Measurements from ENCODE around the gene TLE4.

The TLE4 gene

DNA sequence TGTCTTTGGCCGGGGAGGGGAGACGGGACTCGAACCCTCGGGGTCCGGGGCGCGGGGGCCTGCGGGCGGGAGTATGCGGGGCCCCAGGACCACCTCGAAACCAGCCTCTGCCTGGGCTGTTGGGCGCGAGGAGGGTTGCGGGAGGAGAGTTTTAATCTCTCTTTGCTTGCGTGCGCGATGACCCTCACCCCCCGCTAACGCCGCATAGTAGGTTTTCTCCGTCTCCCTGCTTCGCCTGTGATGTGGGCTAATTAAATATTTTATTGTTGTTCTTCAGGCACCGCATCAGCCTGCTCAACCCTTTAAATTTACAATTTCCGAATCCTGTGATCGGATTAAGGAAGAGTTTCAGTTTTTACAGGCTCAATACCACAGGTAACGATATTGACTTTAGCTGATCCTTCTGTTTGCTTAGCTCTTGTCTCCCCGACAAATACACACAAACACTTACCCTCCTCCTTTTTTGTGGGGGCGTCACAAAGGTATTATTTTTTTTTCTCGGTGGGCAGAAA lies 1.7 kb downstream of the TLE4 start:
- TF ChIP-seq, protein P1, sequence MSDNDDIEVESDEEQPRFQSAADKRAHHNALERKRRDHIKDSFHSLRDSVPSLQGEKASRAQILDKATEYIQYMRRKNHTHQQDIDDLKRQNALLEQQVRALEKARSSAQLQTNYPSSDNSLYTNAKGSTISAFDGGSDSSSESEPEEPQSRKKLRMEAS (IDR thresholded peaks at IDR 0.05; ENCODE audit: low read depth, low read length), result no peak
- no peak for TF ChIP-seq POLR2A (IDR thresholded peaks at IDR 0.05; ENCODE audit: extremely low read depth, insufficient read length)
- TF ChIP-seq MYC (IDR thresholded peaks at IDR 0.05; ENCODE audit: low read depth, low read length), result no peak
- TF ChIP-seq, protein P2, sequence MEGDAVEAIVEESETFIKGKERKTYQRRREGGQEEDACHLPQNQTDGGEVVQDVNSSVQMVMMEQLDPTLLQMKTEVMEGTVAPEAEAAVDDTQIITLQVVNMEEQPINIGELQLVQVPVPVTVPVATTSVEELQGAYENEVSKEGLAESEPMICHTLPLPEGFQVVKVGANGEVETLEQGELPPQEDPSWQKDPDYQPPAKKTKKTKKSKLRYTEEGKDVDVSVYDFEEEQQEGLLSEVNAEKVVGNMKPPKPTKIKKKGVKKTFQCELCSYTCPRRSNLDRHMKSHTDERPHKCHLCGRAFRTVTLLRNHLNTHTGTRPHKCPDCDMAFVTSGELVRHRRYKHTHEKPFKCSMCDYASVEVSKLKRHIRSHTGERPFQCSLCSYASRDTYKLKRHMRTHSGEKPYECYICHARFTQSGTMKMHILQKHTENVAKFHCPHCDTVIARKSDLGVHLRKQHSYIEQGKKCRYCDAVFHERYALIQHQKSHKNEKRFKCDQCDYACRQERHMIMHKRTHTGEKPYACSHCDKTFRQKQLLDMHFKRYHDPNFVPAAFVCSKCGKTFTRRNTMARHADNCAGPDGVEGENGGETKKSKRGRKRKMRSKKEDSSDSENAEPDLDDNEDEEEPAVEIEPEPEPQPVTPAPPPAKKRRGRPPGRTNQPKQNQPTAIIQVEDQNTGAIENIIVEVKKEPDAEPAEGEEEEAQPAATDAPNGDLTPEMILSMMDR (IDR thresholded peaks at IDR 0.05; ENCODE audit: low read depth, low read length), result no peak
- no peak for DNase-seq (ENCODE audit: low read depth)
- peak overlapping the region; percentile 77 for H3K4me3 ChIP-seq (ENCODE audit: low read depth, low read length)

DNA sequence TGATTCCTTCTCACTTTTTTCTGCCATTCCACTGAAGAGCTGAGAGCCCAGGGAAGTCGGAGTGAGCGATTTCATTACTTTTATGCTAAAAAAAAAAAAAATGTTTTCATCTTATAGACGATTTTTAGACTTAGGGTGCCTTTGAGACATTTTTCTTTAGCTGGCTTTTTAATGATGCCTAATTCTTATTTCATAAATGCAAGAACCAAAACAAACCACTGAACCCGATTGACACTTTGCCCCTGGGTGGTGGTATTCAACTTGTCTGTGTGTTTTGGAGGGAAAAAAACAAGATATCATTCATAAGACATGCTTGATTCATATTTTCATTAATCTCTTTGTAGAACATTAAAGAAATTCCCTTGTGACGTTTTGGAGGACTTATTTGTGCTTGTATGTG lies 2.4 kb downstream of the TLE4 start:
- H3K4me3 ChIP-seq (ENCODE audit: low read depth, low read length), result peak overlapping the region; percentile 77
- TF ChIP-seq, protein P2 (IDR thresholded peaks at IDR 0.05; ENCODE audit: low read depth, low read length), result no peak
- no peak for DNase-seq (ENCODE audit: low read depth)

DNA sequence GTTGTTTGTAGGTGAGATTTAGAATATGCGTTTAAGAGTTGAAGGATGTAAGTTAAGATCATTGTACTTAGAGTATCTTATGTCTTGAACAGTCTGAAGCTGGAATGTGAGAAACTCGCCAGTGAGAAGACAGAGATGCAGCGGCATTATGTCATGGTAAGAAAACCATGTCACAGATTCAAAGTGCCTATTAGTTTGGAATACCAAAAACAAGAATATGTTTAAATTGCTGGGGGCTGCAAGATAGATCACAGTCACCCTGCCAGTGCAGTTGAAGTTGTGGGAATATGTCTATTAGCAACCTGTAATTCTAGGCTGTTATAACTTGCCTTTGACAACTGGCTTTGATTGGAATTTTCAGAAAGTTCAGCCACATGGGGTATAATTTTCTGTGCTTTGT lies 3.0 kb downstream of the TLE4 start:
- DNase-seq (ENCODE audit: low read depth), result no peak
- H3K4me3 ChIP-seq (ENCODE audit: low read depth, low read length), result no peak overlapping the region
- TF ChIP-seq POLR2A (IDR thresholded peaks at IDR 0.05; ENCODE audit: extremely low read depth, insufficient read length) (no peak), MYC (IDR thresholded peaks at IDR 0.05; ENCODE audit: low read depth, low read length) (no peak)
- TF ChIP-seq, protein P1 (IDR thresholded peaks at IDR 0.05; ENCODE audit: low read depth, low read length), result no peak
- TF ChIP-seq, protein P2 (IDR thresholded peaks at IDR 0.05; ENCODE audit: low read depth, low read length), result no peak

DNA sequence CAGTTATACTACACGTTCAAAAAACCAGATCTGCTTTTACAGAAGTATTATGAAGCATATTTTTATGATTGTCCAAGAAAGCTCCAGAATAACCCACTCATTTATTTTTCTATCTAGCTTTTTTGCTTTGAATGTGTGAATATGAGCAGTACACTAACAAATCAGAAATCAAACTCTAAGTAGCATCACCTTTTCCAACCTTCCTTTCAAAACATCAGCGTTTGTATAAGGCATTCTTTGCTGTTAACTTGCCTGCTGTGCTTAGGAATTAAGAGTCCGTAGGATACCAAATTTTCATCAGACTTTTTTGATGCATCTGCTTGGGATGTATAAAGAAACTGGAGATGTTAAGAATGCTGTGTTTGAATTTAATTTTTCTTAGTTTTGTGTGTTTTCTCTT lies 3.8 kb downstream of the TLE4 start:
- H3K4me3 ChIP-seq (ENCODE audit: low read depth, low read length), result no peak overlapping the region
- TF ChIP-seq MYC (IDR thresholded peaks at IDR 0.05; ENCODE audit: low read depth, low read length) (no peak), POLR2A (IDR thresholded peaks at IDR 0.05; ENCODE audit: extremely low read depth, insufficient read length) (no peak)
- TF ChIP-seq, protein P1 (IDR thresholded peaks at IDR 0.05; ENCODE audit: low read depth, low read length), result no peak
- TF ChIP-seq, protein P2 (IDR thresholded peaks at IDR 0.05; ENCODE audit: low read depth, low read length), result no peak
- DNase-seq (ENCODE audit: low read depth), result no peak

DNA sequence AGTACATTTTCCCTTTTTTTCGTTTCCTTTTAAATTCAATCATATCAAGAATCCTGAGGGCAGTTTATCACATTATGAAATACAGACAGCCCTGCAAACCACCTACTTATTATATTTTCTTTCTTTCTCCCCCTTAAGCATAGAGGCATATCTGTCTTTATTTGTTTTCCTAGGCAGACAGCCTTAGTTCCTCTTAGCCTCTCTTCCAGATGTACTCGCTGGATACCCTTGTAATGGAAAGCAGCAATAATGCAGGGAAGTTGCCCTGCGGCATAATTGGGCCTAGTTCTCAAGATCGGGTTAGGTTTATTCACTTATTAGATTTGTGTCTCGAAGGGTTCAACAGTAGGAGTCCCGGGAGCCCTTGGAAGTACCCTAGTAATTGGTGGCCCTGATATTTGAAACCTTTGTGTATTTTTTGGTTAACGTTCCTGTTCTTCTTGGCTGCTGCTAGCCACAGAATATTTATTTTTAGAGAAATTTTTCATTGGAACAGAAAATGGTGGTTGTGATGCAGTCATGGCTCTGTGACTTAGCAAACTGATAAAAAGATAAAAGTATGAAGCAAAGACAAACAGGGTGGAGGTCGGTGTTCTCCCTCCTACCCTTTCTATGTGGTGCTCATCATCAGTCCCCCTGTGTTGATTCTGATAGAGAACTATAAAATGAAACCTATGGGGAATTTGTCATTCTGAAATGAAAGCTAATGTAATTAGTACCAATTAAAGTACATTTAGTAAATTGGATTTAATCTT lies 6.4 kb downstream of the TLE4 start:
- H3K4me3 ChIP-seq (ENCODE audit: low read depth, low read length), result no peak overlapping the region
- TF ChIP-seq, protein P2 (IDR thresholded peaks at IDR 0.05; ENCODE audit: low read depth, low read length), result no peak
- TF ChIP-seq POLR2A (IDR thresholded peaks at IDR 0.05; ENCODE audit: extremely low read depth, insufficient read length), result no peak
- DNase-seq (ENCODE audit: low read depth), result no peak

DNA sequence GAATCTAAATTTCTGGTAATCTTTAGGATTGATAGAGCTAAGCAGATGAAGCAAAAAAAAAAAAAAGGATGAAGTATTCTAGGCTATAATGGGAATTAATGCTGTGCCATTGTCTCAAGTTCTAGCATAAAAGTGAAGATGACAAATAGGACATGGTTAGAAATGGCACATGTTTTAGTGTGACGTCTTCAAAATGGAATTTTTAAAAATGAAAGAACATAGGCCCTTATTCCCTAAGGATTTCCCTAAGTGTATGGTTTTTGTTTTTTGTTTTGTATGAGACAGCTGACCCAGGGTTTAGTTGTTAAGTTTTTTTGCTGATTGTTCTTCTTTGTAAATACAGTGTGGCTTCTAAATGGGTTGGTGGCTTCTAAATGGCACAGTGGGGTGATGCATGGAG lies 7.1 kb downstream of the TLE4 start:
- no peak for DNase-seq (ENCODE audit: low read depth)
- H3K4me3 ChIP-seq (ENCODE audit: low read depth, low read length), result no peak overlapping the region
- TF ChIP-seq MYC (IDR thresholded peaks at IDR 0.05; ENCODE audit: low read depth, low read length) (no peak), POLR2A (IDR thresholded peaks at IDR 0.05; ENCODE audit: extremely low read depth, insufficient read length) (no peak)
- TF ChIP-seq, protein P2 (IDR thresholded peaks at IDR 0.05; ENCODE audit: low read depth, low read length), result no peak
- TF ChIP-seq, protein P1 (IDR thresholded peaks at IDR 0.05; ENCODE audit: low read depth, low read length), result no peak
